GM23338 (cell line): ENCODE results near the gene RAB4A. TPM values are rescaled to one million over a fixed set of nuclear protein-coding genes. Genes with fewer than 3 reads are reported as not detected.

Source experiments
- EZH2 ChIP-seq: fragments of 200-600 bp; sonication (generic); IDR thresholded peaks from one replicate; pipeline ENCODE4 v1.8.0; 2017; ENCODE audit warnings: antibody characterized with exemption, mild to moderate bottlenecking, low read depth; ENCODE audit not compliant: unreplicated experiment
- POLR2AphosphoS5 ChIP-seq: IDR thresholded peaks from 2 replicates; pipeline ENCODE4 v1.6.1; 2016; ENCODE audit warnings: antibody characterized with exemption, low read depth
- STAT1 ChIP-seq: IDR thresholded peaks from one replicate; pipeline ENCODE4 v1.6.1; 2016; ENCODE audit warnings: antibody characterized with exemption; ENCODE audit not compliant: unreplicated experiment
- ZNF114 ChIP-seq: fragments of 250-450 bp; sonication (Bioruptor Pico); IDR thresholded peaks from 2 replicates; pipeline ENCODE4 v1.5.0; 2020; ENCODE audit warnings: mild to moderate bottlenecking, moderate library complexity
- polyA plus RNA-seq: library from polyadenylated mRNA; unstranded; fragments of >200 nt; fragmentation: Nextera tagmentation; extraction: Ambion mirVana; gene quantifications from 2 replicates; pipeline ENCODE4 v1.2.1, GENCODE V29; 2016
- total RNA-seq: library from RNA; depleted of rRNA; stranded (reverse); fragments of >200 nt; shearing (Covaris generic); gene quantifications from 2 replicates; pipeline ENCODE4 v1.2.3, GENCODE V29; 2014
- TF ChIP-seq, protein P1 (sequence below): fragments of 250-450 bp; sonication (Bioruptor Pico); IDR thresholded peaks from 2 replicates; pipeline ENCODE4 v1.5.0; 2020; ENCODE audit warnings: mild to moderate bottlenecking, moderate library complexity
- TF ChIP-seq, protein P2 (sequence below): IDR thresholded peaks from 2 replicates; pipeline ENCODE4 v1.6.1; 2016; ENCODE audit warnings: antibody characterized with exemption

Gene RAB4A
- total and polyA plus RNA-seq, 2 experiments from 2014 or later: 37.5 to 50.8 TPM

DNA sequence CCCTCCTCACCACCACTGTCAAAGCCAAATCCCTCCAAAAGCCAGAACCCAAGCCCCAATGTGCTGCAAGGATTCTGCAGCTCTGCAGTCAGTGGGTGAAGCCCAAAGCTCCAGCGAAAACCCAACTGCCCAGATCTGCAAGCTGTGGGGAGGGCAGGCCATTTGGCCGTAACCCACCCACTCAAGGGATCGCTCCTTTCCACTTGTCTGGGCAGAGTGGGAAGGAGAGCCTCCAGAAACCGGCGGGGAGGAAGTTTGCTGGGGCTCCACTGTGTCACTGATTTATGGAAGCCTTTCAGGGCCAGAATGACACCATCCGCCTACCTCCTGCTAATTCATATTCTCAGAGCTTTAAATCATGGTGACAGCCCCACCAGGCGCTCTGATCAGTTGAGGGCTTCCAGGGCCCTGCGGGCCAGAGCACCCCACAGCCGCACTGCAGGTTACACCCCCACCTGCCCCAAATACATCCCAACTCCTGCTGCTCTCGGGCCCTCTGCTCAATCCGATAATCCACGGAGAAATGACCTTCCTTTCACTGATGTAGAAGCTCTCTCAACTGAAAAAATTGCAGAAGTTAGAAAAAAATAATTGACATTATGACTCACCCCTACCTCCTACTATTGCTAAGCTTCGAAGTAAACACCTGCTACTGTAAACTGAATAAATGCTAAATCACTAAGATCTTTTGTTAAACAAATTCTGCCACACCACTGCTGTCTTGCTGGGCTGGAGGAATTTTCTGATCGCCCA lies 40.6 kb upstream of the RAB4A start (continued):
- TF ChIP-seq, protein P1, sequence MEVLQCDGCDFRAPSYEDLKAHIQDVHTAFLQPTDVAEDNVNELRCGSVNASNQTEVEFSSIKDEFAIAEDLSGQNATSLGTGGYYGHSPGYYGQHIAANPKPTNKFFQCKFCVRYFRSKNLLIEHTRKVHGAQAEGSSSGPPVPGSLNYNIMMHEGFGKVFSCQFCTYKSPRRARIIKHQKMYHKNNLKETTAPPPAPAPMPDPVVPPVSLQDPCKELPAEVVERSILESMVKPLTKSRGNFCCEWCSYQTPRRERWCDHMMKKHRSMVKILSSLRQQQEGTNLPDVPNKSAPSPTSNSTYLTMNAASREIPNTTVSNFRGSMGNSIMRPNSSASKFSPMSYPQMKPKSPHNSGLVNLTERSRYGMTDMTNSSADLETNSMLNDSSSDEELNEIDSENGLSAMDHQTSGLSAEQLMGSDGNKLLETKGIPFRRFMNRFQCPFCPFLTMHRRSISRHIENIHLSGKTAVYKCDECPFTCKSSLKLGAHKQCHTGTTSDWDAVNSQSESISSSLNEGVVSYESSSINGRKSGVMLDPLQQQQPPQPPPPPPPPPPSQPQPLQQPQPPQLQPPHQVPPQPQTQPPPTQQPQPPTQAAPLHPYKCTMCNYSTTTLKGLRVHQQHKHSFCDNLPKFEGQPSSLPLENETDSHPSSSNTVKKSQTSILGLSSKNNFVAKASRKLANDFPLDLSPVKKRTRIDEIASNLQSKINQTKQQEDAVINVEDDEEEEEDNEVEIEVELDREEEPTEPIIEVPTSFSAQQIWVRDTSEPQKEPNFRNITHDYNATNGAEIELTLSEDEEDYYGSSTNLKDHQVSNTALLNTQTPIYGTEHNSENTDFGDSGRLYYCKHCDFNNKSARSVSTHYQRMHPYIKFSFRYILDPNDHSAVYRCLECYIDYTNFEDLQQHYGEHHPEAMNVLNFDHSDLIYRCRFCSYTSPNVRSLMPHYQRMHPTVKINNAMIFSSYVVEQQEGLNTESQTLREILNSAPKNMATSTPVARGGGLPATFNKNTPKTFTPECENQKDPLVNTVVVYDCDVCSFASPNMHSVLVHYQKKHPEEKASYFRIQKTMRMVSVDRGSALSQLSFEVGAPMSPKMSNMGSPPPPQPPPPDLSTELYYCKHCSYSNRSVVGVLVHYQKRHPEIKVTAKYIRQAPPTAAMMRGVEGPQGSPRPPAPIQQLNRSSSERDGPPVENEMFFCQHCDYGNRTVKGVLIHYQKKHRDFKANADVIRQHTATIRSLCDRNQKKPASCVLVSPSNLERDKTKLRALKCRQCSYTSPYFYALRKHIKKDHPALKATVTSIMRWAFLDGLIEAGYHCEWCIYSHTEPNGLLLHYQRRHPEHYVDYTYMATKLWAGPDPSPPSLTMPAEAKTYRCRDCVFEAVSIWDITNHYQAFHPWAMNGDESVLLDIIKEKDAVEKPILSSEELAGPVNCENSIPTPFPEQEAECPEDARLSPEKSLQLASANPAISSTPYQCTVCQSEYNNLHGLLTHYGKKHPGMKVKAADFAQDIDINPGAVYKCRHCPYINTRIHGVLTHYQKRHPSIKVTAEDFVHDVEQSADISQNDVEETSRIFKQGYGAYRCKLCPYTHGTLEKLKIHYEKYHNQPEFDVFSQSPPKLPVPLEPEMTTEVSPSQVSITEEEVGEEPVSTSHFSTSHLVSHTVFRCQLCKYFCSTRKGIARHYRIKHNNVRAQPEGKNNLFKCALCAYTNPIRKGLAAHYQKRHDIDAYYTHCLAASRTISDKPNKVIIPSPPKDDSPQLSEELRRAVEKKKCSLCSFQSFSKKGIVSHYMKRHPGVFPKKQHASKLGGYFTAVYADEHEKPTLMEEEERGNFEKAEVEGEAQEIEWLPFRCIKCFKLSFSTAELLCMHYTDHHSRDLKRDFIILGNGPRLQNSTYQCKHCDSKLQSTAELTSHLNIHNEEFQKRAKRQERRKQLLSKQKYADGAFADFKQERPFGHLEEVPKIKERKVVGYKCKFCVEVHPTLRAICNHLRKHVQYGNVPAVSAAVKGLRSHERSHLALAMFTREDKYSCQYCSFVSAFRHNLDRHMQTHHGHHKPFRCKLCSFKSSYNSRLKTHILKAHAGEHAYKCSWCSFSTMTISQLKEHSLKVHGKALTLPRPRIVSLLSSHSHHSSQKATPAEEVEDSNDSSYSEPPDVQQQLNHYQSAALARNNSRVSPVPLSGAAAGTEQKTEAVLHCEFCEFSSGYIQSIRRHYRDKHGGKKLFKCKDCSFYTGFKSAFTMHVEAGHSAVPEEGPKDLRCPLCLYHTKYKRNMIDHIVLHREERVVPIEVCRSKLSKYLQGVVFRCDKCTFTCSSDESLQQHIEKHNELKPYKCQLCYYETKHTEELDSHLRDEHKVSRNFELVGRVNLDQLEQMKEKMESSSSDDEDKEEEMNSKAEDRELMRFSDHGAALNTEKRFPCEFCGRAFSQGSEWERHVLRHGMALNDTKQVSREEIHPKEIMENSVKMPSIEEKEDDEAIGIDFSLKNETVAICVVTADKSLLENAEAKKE (CRISPR knock-in tag): no peak
- TF ChIP-seq, protein P2, sequence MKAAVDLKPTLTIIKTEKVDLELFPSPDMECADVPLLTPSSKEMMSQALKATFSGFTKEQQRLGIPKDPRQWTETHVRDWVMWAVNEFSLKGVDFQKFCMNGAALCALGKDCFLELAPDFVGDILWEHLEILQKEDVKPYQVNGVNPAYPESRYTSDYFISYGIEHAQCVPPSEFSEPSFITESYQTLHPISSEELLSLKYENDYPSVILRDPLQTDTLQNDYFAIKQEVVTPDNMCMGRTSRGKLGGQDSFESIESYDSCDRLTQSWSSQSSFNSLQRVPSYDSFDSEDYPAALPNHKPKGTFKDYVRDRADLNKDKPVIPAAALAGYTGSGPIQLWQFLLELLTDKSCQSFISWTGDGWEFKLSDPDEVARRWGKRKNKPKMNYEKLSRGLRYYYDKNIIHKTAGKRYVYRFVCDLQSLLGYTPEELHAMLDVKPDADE: no peak
- no peak for TF ChIP-seq EZH2
- no peak for TF ChIP-seq POLR2AphosphoS5
- TF ChIP-seq STAT1: no peak
- TF ChIP-seq ZNF114: no peak
